Chondrocyte (in vitro differentiated cells): ENCODE data around the gene CD8B2. TPM values are rescaled to one million over a fixed set of nuclear protein-coding genes. Genes with fewer than 3 reads are reported as not detected.
"Not testable (repeated sequence)": the region's sequence is repeated elsewhere in the genome, so short reads cannot be mapped to it uniquely, and the experiment has no call there.

Experiments
- DNase-seq: peaks from one replicate; pipeline ENCODE4 v3.0.0; 2021; ENCODE audit warnings: mixed read lengths, low spot score
- H3K27ac Mint-ChIP-seq: one replicate; pipeline ENCODE4 v1.8.0; 2021; ENCODE audit warnings: mild to moderate bottlenecking, moderate library complexity, mixed read lengths; ENCODE audit not compliant: unreplicated experiment
- H3K27me3 Mint-ChIP-seq: 2 replicates; pipeline ENCODE4 v1.8.0; 2021; ENCODE audit warnings: low read depth, mixed read lengths
- H3K36me3 Mint-ChIP-seq: 2 replicates; pipeline ENCODE4 v1.8.0; 2021; ENCODE audit warnings: low read depth, mixed read lengths
- H3K4me1 Mint-ChIP-seq: 2 replicates; pipeline ENCODE4 v1.8.0; 2021; ENCODE audit warnings: low read depth, mild to moderate bottlenecking, mixed read lengths
- H3K4me3 Mint-ChIP-seq: one replicate; pipeline ENCODE4 v1.8.0; 2021; ENCODE audit warnings: mild to moderate bottlenecking, moderate library complexity, mixed read lengths; ENCODE audit not compliant: unreplicated experiment
- H3K9me3 Mint-ChIP-seq: 2 replicates; pipeline ENCODE4 v1.8.0; 2021; ENCODE audit warnings: low read depth, mixed read lengths
- total RNA-seq: library from RNA; stranded (reverse); gene quantifications from 3 replicates; pipeline ENCODE4 v1.2.1, GENCODE V29; 2021
- TF ChIP-seq, protein P1 (sequence below): fragments of 200-600 bp; sonication (generic); IDR thresholded peaks from 2 replicates; pipeline ENCODE4 v1.5.0; 2021; ENCODE audit warnings: antibody characterized with exemption, mild to moderate bottlenecking, moderate library complexity

CD8B2 gene
- total RNA-seq, 1 donor from 2014 or later = not detected

DNA sequence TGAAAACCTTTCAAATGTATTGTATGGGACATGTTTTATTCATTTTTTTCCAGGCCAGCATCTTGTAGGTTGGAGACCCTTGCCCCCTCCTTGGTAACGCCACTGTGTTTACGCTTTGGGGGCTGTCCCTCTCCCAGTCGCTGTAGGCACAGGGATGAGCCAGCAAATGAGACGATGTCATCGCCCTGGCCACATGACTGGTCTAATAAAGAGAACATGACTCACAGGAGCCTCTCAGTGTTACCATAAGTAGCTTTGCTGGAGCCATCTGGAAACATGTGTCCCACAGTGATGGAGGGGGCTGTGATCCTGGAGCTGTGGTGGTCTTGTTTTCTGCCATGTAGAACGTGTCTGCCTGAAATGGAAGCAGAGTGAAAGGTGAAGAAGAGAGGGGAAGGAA is 78.9 kb downstream of the CD8B2 start:
- TF ChIP-seq, protein P1, sequence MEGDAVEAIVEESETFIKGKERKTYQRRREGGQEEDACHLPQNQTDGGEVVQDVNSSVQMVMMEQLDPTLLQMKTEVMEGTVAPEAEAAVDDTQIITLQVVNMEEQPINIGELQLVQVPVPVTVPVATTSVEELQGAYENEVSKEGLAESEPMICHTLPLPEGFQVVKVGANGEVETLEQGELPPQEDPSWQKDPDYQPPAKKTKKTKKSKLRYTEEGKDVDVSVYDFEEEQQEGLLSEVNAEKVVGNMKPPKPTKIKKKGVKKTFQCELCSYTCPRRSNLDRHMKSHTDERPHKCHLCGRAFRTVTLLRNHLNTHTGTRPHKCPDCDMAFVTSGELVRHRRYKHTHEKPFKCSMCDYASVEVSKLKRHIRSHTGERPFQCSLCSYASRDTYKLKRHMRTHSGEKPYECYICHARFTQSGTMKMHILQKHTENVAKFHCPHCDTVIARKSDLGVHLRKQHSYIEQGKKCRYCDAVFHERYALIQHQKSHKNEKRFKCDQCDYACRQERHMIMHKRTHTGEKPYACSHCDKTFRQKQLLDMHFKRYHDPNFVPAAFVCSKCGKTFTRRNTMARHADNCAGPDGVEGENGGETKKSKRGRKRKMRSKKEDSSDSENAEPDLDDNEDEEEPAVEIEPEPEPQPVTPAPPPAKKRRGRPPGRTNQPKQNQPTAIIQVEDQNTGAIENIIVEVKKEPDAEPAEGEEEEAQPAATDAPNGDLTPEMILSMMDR = no peak
- no peaks in the 10 kb centered on the region for H3K9me3 Mint-ChIP-seq
- H3K27me3 Mint-ChIP-seq = peaks cover 6% of the 10 kb centered on the region
- no peak overlapping the region for H3K4me3 Mint-ChIP-seq
- H3K4me1 Mint-ChIP-seq = peaks cover 42% of the 10 kb centered on the region
- DNase-seq = no peak
- H3K36me3 Mint-ChIP-seq = peaks cover 1% of the 10 kb centered on the region
- peak overlapping the region; percentile 23 for H3K27ac Mint-ChIP-seq

DNA sequence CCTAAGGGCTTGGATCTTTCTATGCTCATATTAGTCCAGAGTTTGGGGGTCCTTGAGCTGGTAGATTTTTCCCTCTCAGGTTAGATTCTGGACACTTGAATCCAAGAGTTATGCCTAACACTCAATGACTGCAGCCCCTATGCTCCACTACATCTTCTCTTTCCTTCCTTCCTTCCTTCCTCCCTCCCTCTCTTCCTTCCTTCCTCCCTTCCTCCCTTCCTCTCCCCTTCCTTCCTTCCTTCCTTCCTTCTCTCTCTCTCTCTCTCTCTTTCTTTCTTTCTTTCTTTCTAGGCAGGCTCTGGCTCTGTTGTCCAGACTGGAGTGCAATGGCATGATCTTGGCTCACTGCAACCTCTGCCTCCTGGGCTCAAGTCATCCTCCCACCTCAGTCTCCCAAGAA is 79.3 kb downstream of the CD8B2 start:
- H3K4me1 Mint-ChIP-seq = peaks cover 38% of the 10 kb centered on the region
- H3K9me3 Mint-ChIP-seq, DNase-seq, H3K4me3 Mint-ChIP-seq, H3K27me3 Mint-ChIP-seq, H3K27ac Mint-ChIP-seq, H3K36me3 Mint-ChIP-seq: not testable (repeated sequence)

DNA sequence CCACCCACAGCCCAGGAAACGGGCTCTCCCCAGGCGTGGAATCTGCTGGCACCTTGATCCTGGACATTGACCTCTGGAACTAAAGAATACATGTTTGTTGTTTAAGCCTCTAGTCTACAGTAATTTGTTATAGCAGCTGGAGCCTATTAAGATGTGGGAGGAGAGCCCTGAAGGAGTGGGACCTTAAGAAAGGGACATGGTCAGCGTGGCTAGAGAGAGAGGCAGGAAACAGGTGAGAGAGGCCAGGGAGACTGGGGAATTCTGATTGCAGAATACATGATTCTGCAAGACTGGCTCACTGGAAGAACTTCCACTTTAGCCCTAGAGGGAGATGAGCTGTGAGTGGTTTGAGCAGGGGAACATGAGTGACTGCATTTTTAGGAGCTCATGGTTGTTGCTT is 83.2 kb downstream of the CD8B2 start:
- no peak overlapping the region for H3K27ac Mint-ChIP-seq
- TF ChIP-seq, protein P1 = no peak
- H3K4me1 Mint-ChIP-seq = peaks cover 15% of the 10 kb centered on the region
- H3K9me3 Mint-ChIP-seq = no peaks in the 10 kb centered on the region
- DNase-seq = no peak
- peaks cover 6% of the 10 kb centered on the region for H3K27me3 Mint-ChIP-seq
- peaks cover 1% of the 10 kb centered on the region for H3K36me3 Mint-ChIP-seq
- no peak overlapping the region for H3K4me3 Mint-ChIP-seq

Other genes with a start within 250 kb of the CD8B2 start
- 0.07 to 0.10 TPM in 2 of 3 replicates, not detected in the other for gene RGPD3, start 19.0 kb upstream of the CD8B2 start, total RNA-seq